Measurements from ENCODE around the gene SERPINB13.

Gene SERPINB13

GRCh38 chr18:63552581-63552980 is 34.6 kb upstream of the SERPINB13 start:
- Histone ChIP-seq H3K27me3 (ENCODE audit: insufficient read depth, insufficient read length) (no peaks in the 10 kb centered on the region), H3K9me3 (ENCODE audit: insufficient read depth, low read length) (no peaks in the 10 kb centered on the region), H3K4me3 (ENCODE audit: insufficient read length, low read depth) (no peak overlapping the region), H3K4me1 (ENCODE audit: insufficient read depth, insufficient read length) (no peaks in the 10 kb centered on the region), H3K9ac (ENCODE audit: insufficient read length, low read depth) (no peak overlapping the region), H3K36me3 (ENCODE audit: insufficient read depth, insufficient read length, low read length) (no peaks in the 10 kb centered on the region)
- no peak for DNase-seq (ENCODE audit: low read depth, low spot score)
- no peak for TF ChIP-seq ZNF274 (IDR thresholded peaks at IDR 0.05; ENCODE audit: low read depth, low read length)
- no peak for TF ChIP-seq YY1 (IDR thresholded peaks at IDR 0.05; ENCODE audit: insufficient read depth, insufficient read length)
- no peak for TF ChIP-seq SUZ12 (IDR thresholded peaks at IDR 0.05; ENCODE audit: extremely low read depth, insufficient read depth, insufficient read length)

GRCh38 chr18:63553081-63553480 is 34.1 kb upstream of the SERPINB13 start:
- TF ChIP-seq SUZ12 (IDR thresholded peaks at IDR 0.05; ENCODE audit: extremely low read depth, insufficient read depth, insufficient read length) (no peak), ZNF274 (IDR thresholded peaks at IDR 0.05; ENCODE audit: low read depth, low read length) (no peak), YY1 (IDR thresholded peaks at IDR 0.05; ENCODE audit: insufficient read depth, insufficient read length) (no peak)
- Histone ChIP-seq H3K4me1 (ENCODE audit: insufficient read depth, insufficient read length) (no peaks in the 10 kb centered on the region), H3K9me3 (ENCODE audit: insufficient read depth, low read length) (no peaks in the 10 kb centered on the region), H3K36me3 (ENCODE audit: insufficient read depth, insufficient read length, low read length) (no peaks in the 10 kb centered on the region), H3K27me3 (ENCODE audit: insufficient read depth, insufficient read length) (no peaks in the 10 kb centered on the region), H3K4me3 (ENCODE audit: insufficient read length, low read depth) (no peak overlapping the region), H3K9ac (ENCODE audit: insufficient read length, low read depth) (no peak overlapping the region)
- no peak for DNase-seq (ENCODE audit: low read depth, low spot score)

- Histone ChIP-seq H3K36me3 (ENCODE audit: insufficient read depth, insufficient read length, low read length) (no peaks in the 10 kb centered on the region), H3K27me3 (ENCODE audit: insufficient read depth, insufficient read length) (no peaks in the 10 kb centered on the region), H3K4me1 (ENCODE audit: insufficient read depth, insufficient read length) (no peaks in the 10 kb centered on the region), H3K9ac (ENCODE audit: insufficient read length, low read depth) (no peak overlapping the region), H3K9me3 (ENCODE audit: insufficient read depth, low read length) (no peaks in the 10 kb centered on the region), H3K4me3 (ENCODE audit: insufficient read length, low read depth) (no peak overlapping the region)
- no peak for DNase-seq (ENCODE audit: low read depth, low spot score)
- TF ChIP-seq YY1 (IDR thresholded peaks at IDR 0.05; ENCODE audit: insufficient read depth, insufficient read length) (no peak), ZNF274 (IDR thresholded peaks at IDR 0.05; ENCODE audit: low read depth, low read length) (no peak), SUZ12 (IDR thresholded peaks at IDR 0.05; ENCODE audit: extremely low read depth, insufficient read depth, insufficient read length) (no peak)
These were observed 27.3 kb upstream of the SERPINB13 start for GRCh38 chr18:63559567-63560491.

DNA sequence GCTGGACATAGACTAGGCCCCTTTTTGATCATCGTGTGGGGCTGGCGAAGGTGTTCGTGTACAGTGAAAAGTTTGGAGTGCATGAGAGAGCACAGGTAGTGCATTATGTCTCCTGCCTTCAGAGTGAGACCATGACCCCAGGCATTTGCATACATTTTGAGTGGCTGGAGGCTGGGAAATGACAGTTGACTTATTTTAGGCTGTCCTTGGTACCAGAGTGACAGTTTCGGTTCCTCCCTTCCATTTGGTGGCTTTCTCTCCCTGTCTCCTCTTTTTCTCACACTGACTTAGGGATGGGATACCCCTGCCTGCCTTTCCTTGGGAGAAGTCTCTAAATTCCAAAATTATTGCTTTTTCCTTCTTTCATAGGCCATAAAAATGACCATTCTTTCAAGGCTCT is 24.9 kb upstream of the SERPINB13 start:
- no peaks in the 10 kb centered on the region for H3K4me1 ChIP-seq (ENCODE audit: insufficient read depth, insufficient read length)
- H3K9ac ChIP-seq (ENCODE audit: insufficient read length, low read depth) = no peak overlapping the region
- no peak overlapping the region for H3K4me3 ChIP-seq (ENCODE audit: insufficient read length, low read depth)
- H3K36me3 ChIP-seq (ENCODE audit: insufficient read depth, insufficient read length, low read length) = no peaks in the 10 kb centered on the region
- H3K27me3 ChIP-seq (ENCODE audit: insufficient read depth, insufficient read length) = no peaks in the 10 kb centered on the region
- TF ChIP-seq YY1 (IDR thresholded peaks at IDR 0.05; ENCODE audit: insufficient read depth, insufficient read length) (no peak), ZNF274 (IDR thresholded peaks at IDR 0.05; ENCODE audit: low read depth, low read length) (no peak), SUZ12 (IDR thresholded peaks at IDR 0.05; ENCODE audit: extremely low read depth, insufficient read depth, insufficient read length) (no peak)
- H3K9me3 ChIP-seq (ENCODE audit: insufficient read depth, low read length) = no peaks in the 10 kb centered on the region
- DNase-seq (ENCODE audit: low read depth, low spot score) = no peak

DNA sequence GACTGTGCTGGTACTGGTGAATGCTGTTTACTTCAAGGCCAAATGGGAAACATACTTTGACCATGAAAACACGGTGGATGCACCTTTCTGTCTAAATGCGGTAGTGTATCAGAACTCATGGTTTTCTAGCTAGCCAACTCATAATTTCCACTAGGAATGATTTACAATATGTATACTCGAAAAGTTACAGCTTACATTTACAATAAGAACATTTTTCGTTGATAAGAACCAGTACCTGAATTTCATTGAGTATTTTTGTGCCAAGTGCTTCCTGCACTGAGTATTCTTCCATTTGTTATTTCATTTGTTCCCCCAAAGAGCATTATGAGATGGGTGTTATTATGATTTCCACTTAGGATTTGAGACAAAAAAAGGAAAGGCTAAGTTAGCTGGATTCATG is 23.1 kb upstream of the SERPINB13 start:
- Histone ChIP-seq H3K9me3 (ENCODE audit: insufficient read depth, low read length) (no peaks in the 10 kb centered on the region), H3K9ac (ENCODE audit: insufficient read length, low read depth) (no peak overlapping the region), H3K4me1 (ENCODE audit: insufficient read depth, insufficient read length) (no peaks in the 10 kb centered on the region), H3K36me3 (ENCODE audit: insufficient read depth, insufficient read length, low read length) (no peaks in the 10 kb centered on the region), H3K4me3 (ENCODE audit: insufficient read length, low read depth) (no peak overlapping the region), H3K27me3 (ENCODE audit: insufficient read depth, insufficient read length) (no peaks in the 10 kb centered on the region)
- DNase-seq (ENCODE audit: low read depth, low spot score) = no peak
- TF ChIP-seq SUZ12 (IDR thresholded peaks at IDR 0.05; ENCODE audit: extremely low read depth, insufficient read depth, insufficient read length) (no peak), ZNF274 (IDR thresholded peaks at IDR 0.05; ENCODE audit: low read depth, low read length) (no peak), YY1 (IDR thresholded peaks at IDR 0.05; ENCODE audit: insufficient read depth, insufficient read length) (no peak)

DNA sequence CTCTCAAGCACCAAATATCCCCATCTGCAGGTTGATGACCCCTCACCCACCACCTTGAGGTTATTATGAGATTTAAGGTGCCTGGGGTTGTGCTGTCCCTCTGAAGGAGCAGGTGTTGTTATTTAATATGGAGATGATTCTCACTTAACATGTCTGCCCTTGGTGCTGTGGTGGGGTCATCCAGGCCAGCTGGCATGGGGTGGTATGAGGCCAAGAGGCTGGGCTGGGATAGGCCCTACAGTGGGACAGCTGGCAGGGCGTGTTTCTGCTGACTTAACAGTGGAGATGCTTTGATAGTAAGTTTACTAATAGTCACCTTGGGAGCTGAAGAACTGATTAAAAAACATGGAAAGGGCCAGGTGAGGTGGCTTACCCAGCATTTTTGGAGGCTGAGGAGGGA is 22.6 kb upstream of the SERPINB13 start:
- Histone ChIP-seq H3K36me3 (ENCODE audit: insufficient read depth, insufficient read length, low read length) (no peaks in the 10 kb centered on the region), H3K27me3 (ENCODE audit: insufficient read depth, insufficient read length) (no peaks in the 10 kb centered on the region), H3K9ac (ENCODE audit: insufficient read length, low read depth) (no peak overlapping the region), H3K9me3 (ENCODE audit: insufficient read depth, low read length) (no peaks in the 10 kb centered on the region), H3K4me3 (ENCODE audit: insufficient read length, low read depth) (no peak overlapping the region), H3K4me1 (ENCODE audit: insufficient read depth, insufficient read length) (no peaks in the 10 kb centered on the region)
- no peak for DNase-seq (ENCODE audit: low read depth, low spot score)
- no peak for TF ChIP-seq YY1 (IDR thresholded peaks at IDR 0.05; ENCODE audit: insufficient read depth, insufficient read length)
- no peak for TF ChIP-seq SUZ12 (IDR thresholded peaks at IDR 0.05; ENCODE audit: extremely low read depth, insufficient read depth, insufficient read length)
- no peak for TF ChIP-seq ZNF274 (IDR thresholded peaks at IDR 0.05; ENCODE audit: low read depth, low read length)

- no peak for DNase-seq (ENCODE audit: low read depth, low spot score)
- TF ChIP-seq ZNF274 (IDR thresholded peaks at IDR 0.05; ENCODE audit: low read depth, low read length) (no peak), SUZ12 (IDR thresholded peaks at IDR 0.05; ENCODE audit: extremely low read depth, insufficient read depth, insufficient read length) (no peak), YY1 (IDR thresholded peaks at IDR 0.05; ENCODE audit: insufficient read depth, insufficient read length) (no peak)
These were observed 19.9 kb upstream of the SERPINB13 start for GRCh38 chr18:63567276-63567675.

More at GRCh38 chr18:63567276-63567675, 19.9 kb upstream of the SERPINB13 start:
- Histone ChIP-seq H3K36me3 (ENCODE audit: insufficient read depth, insufficient read length, low read length) (no peaks in the 10 kb centered on the region), H3K9ac (ENCODE audit: insufficient read length, low read depth) (no peak overlapping the region), H3K4me1 (ENCODE audit: insufficient read depth, insufficient read length) (no peaks in the 10 kb centered on the region), H3K4me3 (ENCODE audit: insufficient read length, low read depth) (no peak overlapping the region), H3K9me3 (ENCODE audit: insufficient read depth, low read length) (no peaks in the 10 kb centered on the region), H3K27me3 (ENCODE audit: insufficient read depth, insufficient read length) (no peaks in the 10 kb centered on the region)
